Activated CD8-positive, alpha-beta memory T cell treated with anti-CD3 and anti-CD28 coated beads for 24 hours (primary cell): ENCODE results near the gene P2RY12.

Experiments
- DNase-seq: peaks from one replicate; pipeline ENCODE4 v3.0.0-alpha.2; 2020

P2RY12 gene

GRCh38 chr3:151330899-151331298 lies 53.7 kb downstream of the P2RY12 start:
- no peak for DNase-seq

GRCh38 chr3:151330379-151330778 lies 54.2 kb downstream of the P2RY12 start:
- DNase-seq: no peak

- no peak for DNase-seq
These were observed 55.2 kb downstream of the P2RY12 start, which contains the start of gene P2RY13 for GRCh38 chr3:151329363-151329762. TSS of gene P2RY13 (minus strand) at chr3:151329549. CDS start at chr3:151329528, 21 bp downstream.

GRCh38 chr3:151328298-151328995 lies 56.1 kb downstream of the P2RY12 start:
- no peak for DNase-seq

GRCh38 chr3:151327571-151328198 lies 56.9 kb downstream of the P2RY12 start:
- DNase-seq: no peak

- DNase-seq: no peak
These were observed 62.0 kb downstream of the P2RY12 start for GRCh38 chr3:151322511-151322910.

GRCh38 chr3:151321526-151321925 lies 63.0 kb downstream of the P2RY12 start:
- no peak for DNase-seq

- no peak for DNase-seq
These were observed 64.4 kb downstream of the P2RY12 start for GRCh38 chr3:151320131-151320530.

- no peak for DNase-seq
These were observed 64.9 kb downstream of the P2RY12 start for GRCh38 chr3:151319628-151320027.

GRCh38 chr3:151318991-151319390 lies 65.6 kb downstream of the P2RY12 start:
- DNase-seq: no peak

- DNase-seq: no peak
These were observed 66.2 kb downstream of the P2RY12 start for GRCh38 chr3:151318313-151318712.

GRCh38 chr3:151316267-151316991 lies 68.1 kb downstream of the P2RY12 start, which contains the start of gene GPR87:
TSS of gene GPR87 (minus strand) at chr3:151316820. CDS start at chr3:151300100, 16,720 bp downstream.
- DNase-seq: no peak

- DNase-seq: no peak
These were observed 68.7 kb downstream of the P2RY12 start for GRCh38 chr3:151315846-151316245.

GRCh38 chr3:151315136-151315535 lies 69.4 kb downstream of the P2RY12 start:
- DNase-seq: no peak

GRCh38 chr3:151314593-151314992 lies 70.0 kb downstream of the P2RY12 start:
- no peak for DNase-seq

- no peak for DNase-seq
These were observed 70.4 kb downstream of the P2RY12 start for GRCh38 chr3:151314137-151314536.

- DNase-seq: no peak
These were observed 71.6 kb downstream of the P2RY12 start for GRCh38 chr3:151312972-151313371.

GRCh38 chr3:151309566-151309965 lies 75.0 kb downstream of the P2RY12 start:
- DNase-seq: no peak

GRCh38 chr3:151307583-151308488 lies 76.7 kb downstream of the P2RY12 start:
- DNase-seq: no peak

GRCh38 chr3:151307131-151307530 lies 77.4 kb downstream of the P2RY12 start:
- no peak for DNase-seq

GRCh38 chr3:151306168-151306810 lies 78.3 kb downstream of the P2RY12 start:
- no peak for DNase-seq

- DNase-seq: no peak
These were observed 78.8 kb downstream of the P2RY12 start for GRCh38 chr3:151305775-151306151.
